Measurements from ENCODE around the gene EBF3.

The EBF3 gene

DNA sequence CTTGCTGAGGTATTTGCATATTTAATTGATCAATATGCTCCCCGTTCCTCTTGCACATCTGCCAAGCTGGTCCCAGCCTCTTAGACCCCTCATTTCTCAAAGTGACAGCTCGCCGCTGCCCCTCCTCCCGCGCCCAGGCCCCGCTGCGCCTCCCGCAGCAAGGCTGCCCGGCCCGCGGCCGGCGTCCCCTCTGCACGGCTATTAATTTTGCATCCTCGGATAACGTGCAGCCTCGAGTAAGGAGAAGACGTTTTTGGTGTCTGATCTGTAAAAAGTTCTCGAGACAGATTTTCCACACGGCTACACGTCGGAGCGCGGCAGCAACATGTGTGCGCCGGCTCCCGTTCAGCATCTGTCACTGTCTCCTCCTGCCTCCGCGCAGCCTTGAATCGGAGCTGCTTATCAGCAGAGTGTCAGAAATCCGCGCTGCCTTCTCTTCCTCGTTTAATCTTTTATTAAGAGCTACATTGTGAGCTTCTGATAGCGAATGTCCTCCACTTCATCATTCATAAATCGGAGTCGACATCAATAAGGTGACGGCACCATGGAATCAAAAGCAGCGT lies 65.3 kb downstream of the EBF3 start:
- H2AK5ac ChIP-seq (ENCODE audit: low read depth, low read length), result peak overlapping the region; percentile 8
- peak overlapping the region; percentile 11 for H3K14ac ChIP-seq (ENCODE audit: low read length)
- no peak overlapping the region for H3K4ac ChIP-seq (ENCODE audit: low read length)
- peaks cover 0 to 18% (median 0%) of the 10 kb centered on the region in 3 experiments for H3K27me3 ChIP-seq (ENCODE audit: control insufficient read depth in 3 of 3, insufficient read depth in 3 of 3, low read depth in 1 of 3, low read length in 3 of 3)
- H3K36me3 ChIP-seq (replicated peaks in 1 of 2; ENCODE audit: control insufficient read depth in 2 of 2, insufficient read depth in 2 of 2, low read length in 2 of 2), result no peaks in the 10 kb centered on the region
- H3K79me1 ChIP-seq (ENCODE audit: low read depth, low read length), result no peaks in the 10 kb centered on the region
- no peak overlapping the region for H2BK5ac ChIP-seq (ENCODE audit: low read length)
- DNase-seq (ENCODE audit: low spot score), result no peak
- H2BK15ac ChIP-seq (ENCODE audit: low read length), result no peak overlapping the region
- no peak overlapping the region for H2BK12ac ChIP-seq (ENCODE audit: low read length)
- H3K9me3 ChIP-seq (replicated peaks in 1 of 2; ENCODE audit: control insufficient read depth in 2 of 2, insufficient read depth in 1 of 2, low read depth in 1 of 2, low read length in 2 of 2), result no peaks in the 10 kb centered on the region
- no peak overlapping the region for H3K4me3 ChIP-seq (ENCODE audit: low read length in 2 of 2)
- H3K9ac ChIP-seq (ENCODE audit: low read depth, low read length, poor library complexity), result no peak overlapping the region
- H4K8ac ChIP-seq (ENCODE audit: low read depth, low read length), result no peak overlapping the region
- H2AFZ ChIP-seq (ENCODE audit: low read length), result no peak overlapping the region
- peak overlapping the region; percentile 45 for H3K18ac ChIP-seq (ENCODE audit: low read length)
- H3K27ac ChIP-seq (replicated peaks; ENCODE audit: low read length), result no peak overlapping the region
- no peak overlapping the region for H3K23ac ChIP-seq (ENCODE audit: low read depth, low read length, poor library complexity)
- WGBS, 2 donors (ENCODE audit: extremely low coverage in 2 of 2, insufficient read length in 2 of 2, insufficient replicate concordance in 1 of 2), result no CpG with 5 or more reads among the region's 38 CpGs
- H4K91ac ChIP-seq (ENCODE audit: low read depth, low read length, poor library complexity), result no peak overlapping the region
- H3K4me2 ChIP-seq (ENCODE audit: insufficient read depth, low read length, poor library complexity, severe bottlenecking), result no peak overlapping the region
- H2BK120ac ChIP-seq (ENCODE audit: low read depth, low read length), result no peak overlapping the region
- peaks cover 26 to 32% of the 10 kb centered on the region in 2 donors for H3K4me1 ChIP-seq (ENCODE audit: control insufficient read depth in 2 of 2, insufficient read depth in 1 of 2, low read depth in 1 of 2, low read length in 2 of 2)

GRCh38 chr10:129897871-129898626 lies 66.0 kb downstream of the EBF3 start:
- Histone ChIP-seq H3K27me3 (ENCODE audit: control insufficient read depth in 3 of 3, insufficient read depth in 3 of 3, low read depth in 1 of 3, low read length in 3 of 3) (peaks cover 0 to 18% (median 0%) of the 10 kb centered on the region in 3 experiments), H3K79me1 (ENCODE audit: low read depth, low read length) (no peaks in the 10 kb centered on the region), H3K4me3 (ENCODE audit: low read length in 2 of 2) (no peak overlapping the region), H2BK12ac (ENCODE audit: low read length) (no peak overlapping the region), H3K18ac (ENCODE audit: low read length) (no peak overlapping the region), H3K14ac (ENCODE audit: low read length) (no peak overlapping the region), H3K4me2 (ENCODE audit: insufficient read depth, low read length, poor library complexity, severe bottlenecking) (no peak overlapping the region), H3K9ac (ENCODE audit: low read depth, low read length, poor library complexity) (no peak overlapping the region), H3K23ac (ENCODE audit: low read depth, low read length, poor library complexity) (no peak overlapping the region), H2AFZ (ENCODE audit: low read length) (peak overlapping the region; percentile 30), H2BK5ac (ENCODE audit: low read length) (no peak overlapping the region), H2AK5ac (ENCODE audit: low read depth, low read length) (peak overlapping the region; percentile 8), H4K91ac (ENCODE audit: low read depth, low read length, poor library complexity) (no peak overlapping the region), H3K4me1 (ENCODE audit: control insufficient read depth in 2 of 2, insufficient read depth in 1 of 2, low read depth in 1 of 2, low read length in 2 of 2) (peaks cover 26 to 32% of the 10 kb centered on the region in 2 donors), H4K8ac (ENCODE audit: low read depth, low read length) (no peak overlapping the region), H3K36me3 (replicated peaks in 1 of 2; ENCODE audit: control insufficient read depth in 2 of 2, insufficient read depth in 2 of 2, low read length in 2 of 2) (no peaks in the 10 kb centered on the region), H3K4ac (ENCODE audit: low read length) (no peak overlapping the region), H3K27ac (replicated peaks; ENCODE audit: low read length) (no peak overlapping the region), H2BK120ac (ENCODE audit: low read depth, low read length) (no peak overlapping the region), H3K9me3 (replicated peaks in 1 of 2; ENCODE audit: control insufficient read depth in 2 of 2, insufficient read depth in 1 of 2, low read depth in 1 of 2, low read length in 2 of 2) (no peaks in the 10 kb centered on the region), H2BK15ac (ENCODE audit: low read length) (no peak overlapping the region)
- WGBS, 2 donors (ENCODE audit: extremely low coverage in 2 of 2, insufficient read length in 2 of 2, insufficient replicate concordance in 1 of 2), result no CpG with 5 or more reads among the region's 15 CpGs
- no peak for DNase-seq (ENCODE audit: low spot score)

DNA sequence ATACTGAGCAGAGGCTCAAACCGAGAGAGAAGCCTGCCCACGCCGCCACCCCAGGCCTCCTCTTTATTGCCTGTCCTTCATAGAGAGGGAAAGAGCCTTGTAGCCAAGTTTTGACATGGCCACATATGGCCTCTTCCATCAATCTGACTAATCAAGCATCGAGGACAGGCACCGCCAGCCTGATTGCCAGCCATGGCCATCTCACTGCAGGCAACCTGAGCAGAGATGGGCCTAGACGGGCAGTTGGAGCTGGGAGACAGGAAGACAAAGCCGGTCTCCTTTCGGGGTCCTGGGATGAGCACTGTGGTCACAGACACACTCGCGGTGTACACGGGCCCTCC lies 67.2 kb downstream of the EBF3 start:
- Histone ChIP-seq H2BK5ac (ENCODE audit: low read length) (peak overlapping the region; percentile 55), H2AK5ac (ENCODE audit: low read depth, low read length) (peak overlapping the region; percentile 82), H4K8ac (ENCODE audit: low read depth, low read length) (no peak overlapping the region), H2AFZ (ENCODE audit: low read length) (peak overlapping the region; percentile 78), H2BK12ac (ENCODE audit: low read length) (peak overlapping the region; percentile 91), H3K9ac (ENCODE audit: low read depth, low read length, poor library complexity) (no peak overlapping the region), H3K79me1 (ENCODE audit: low read depth, low read length) (no peaks in the 10 kb centered on the region), H3K4me3 (ENCODE audit: low read length in 2 of 2) (peak overlapping the region in 1 of 2 donors; percentile 58), H3K14ac (ENCODE audit: low read length) (peak overlapping the region; percentile 25), H3K23ac (ENCODE audit: low read depth, low read length, poor library complexity) (peak overlapping the region; percentile 25), H3K4me2 (ENCODE audit: insufficient read depth, low read length, poor library complexity, severe bottlenecking) (peak overlapping the region; percentile 60), H3K4ac (ENCODE audit: low read length) (peak overlapping the region; percentile 17), H4K91ac (ENCODE audit: low read depth, low read length, poor library complexity) (peak overlapping the region; percentile 68), H3K4me1 (ENCODE audit: control insufficient read depth in 2 of 2, insufficient read depth in 1 of 2, low read depth in 1 of 2, low read length in 2 of 2) (peaks cover 26 to 32% of the 10 kb centered on the region in 2 donors), H3K9me3 (replicated peaks in 1 of 2; ENCODE audit: control insufficient read depth in 2 of 2, insufficient read depth in 1 of 2, low read depth in 1 of 2, low read length in 2 of 2) (no peaks in the 10 kb centered on the region), H3K27me3 (ENCODE audit: control insufficient read depth in 3 of 3, insufficient read depth in 3 of 3, low read depth in 1 of 3, low read length in 3 of 3) (peaks cover 0 to 18% (median 0%) of the 10 kb centered on the region in 3 experiments), H2BK15ac (ENCODE audit: low read length) (peak overlapping the region; percentile 63), H2BK120ac (ENCODE audit: low read depth, low read length) (peak overlapping the region; percentile 63), H3K18ac (ENCODE audit: low read length) (peak overlapping the region; percentile 96), H3K27ac (replicated peaks; ENCODE audit: low read length) (peak overlapping the region; percentile 83), H3K36me3 (replicated peaks in 1 of 2; ENCODE audit: control insufficient read depth in 2 of 2, insufficient read depth in 2 of 2, low read length in 2 of 2) (no peaks in the 10 kb centered on the region)
- no peak for DNase-seq (ENCODE audit: low spot score)
- WGBS, 2 donors (ENCODE audit: extremely low coverage in 2 of 2, insufficient read length in 2 of 2, insufficient replicate concordance in 1 of 2), result no CpG with 5 or more reads among the region's 11 CpGs

DNA sequence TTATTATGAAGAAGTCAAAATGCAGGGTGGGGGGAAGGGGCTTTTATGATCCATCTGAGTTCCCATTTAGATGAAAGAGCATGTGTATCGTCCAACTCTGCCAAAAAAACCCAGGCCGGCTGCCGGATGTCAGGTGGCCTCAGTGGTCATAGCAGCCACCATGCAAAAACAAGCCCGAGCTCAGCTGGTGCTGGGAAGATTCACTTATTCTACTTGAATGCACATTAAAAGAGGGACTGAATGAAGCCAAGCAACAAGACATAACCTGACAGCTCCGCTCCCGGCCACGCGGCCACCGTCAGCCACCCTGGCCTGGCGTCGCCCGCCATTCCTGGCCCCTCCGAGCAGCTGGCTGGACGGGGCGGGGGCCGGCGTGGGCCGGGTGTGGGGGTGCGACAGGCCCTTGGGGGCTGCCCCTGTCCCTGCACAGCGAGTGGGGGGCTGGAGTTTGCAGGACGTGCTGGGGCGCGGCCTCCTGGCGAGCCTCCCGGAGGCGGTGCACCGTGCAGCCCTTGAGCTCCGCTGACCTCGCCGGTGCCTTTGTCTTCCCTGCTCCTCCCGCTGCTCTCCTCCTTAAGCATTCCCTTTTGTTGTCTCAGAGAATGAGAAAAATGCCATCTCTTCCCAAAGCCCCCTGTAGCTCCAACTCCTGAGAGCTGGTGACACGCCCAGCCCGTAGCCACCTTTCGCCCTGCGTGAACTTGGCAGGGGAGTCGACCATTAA lies 67.8 kb downstream of the EBF3 start:
- Histone ChIP-seq H3K36me3 (replicated peaks in 1 of 2; ENCODE audit: control insufficient read depth in 2 of 2, insufficient read depth in 2 of 2, low read length in 2 of 2) (no peaks in the 10 kb centered on the region), H4K91ac (ENCODE audit: low read depth, low read length, poor library complexity) (no peak overlapping the region), H2BK120ac (ENCODE audit: low read depth, low read length) (no peak overlapping the region), H3K4me3 (ENCODE audit: low read length in 2 of 2) (no peak overlapping the region), H3K14ac (ENCODE audit: low read length) (no peak overlapping the region), H3K27ac (replicated peaks; ENCODE audit: low read length) (peak overlapping the region; percentile 83), H3K79me1 (ENCODE audit: low read depth, low read length) (no peaks in the 10 kb centered on the region), H4K8ac (ENCODE audit: low read depth, low read length) (no peak overlapping the region), H2BK15ac (ENCODE audit: low read length) (no peak overlapping the region), H3K9ac (ENCODE audit: low read depth, low read length, poor library complexity) (no peak overlapping the region), H3K4me1 (ENCODE audit: control insufficient read depth in 2 of 2, insufficient read depth in 1 of 2, low read depth in 1 of 2, low read length in 2 of 2) (peaks cover 26 to 29% of the 10 kb centered on the region in 2 donors), H2AFZ (ENCODE audit: low read length) (peak overlapping the region; percentile 78), H2BK5ac (ENCODE audit: low read length) (peak overlapping the region; percentile 55), H3K4me2 (ENCODE audit: insufficient read depth, low read length, poor library complexity, severe bottlenecking) (peak overlapping the region; percentile 60), H3K9me3 (replicated peaks in 1 of 2; ENCODE audit: control insufficient read depth in 2 of 2, insufficient read depth in 1 of 2, low read depth in 1 of 2, low read length in 2 of 2) (no peaks in the 10 kb centered on the region), H3K27me3 (ENCODE audit: control insufficient read depth in 3 of 3, insufficient read depth in 3 of 3, low read depth in 1 of 3, low read length in 3 of 3) (peaks cover 0 to 18% (median 0%) of the 10 kb centered on the region in 3 experiments), H2AK5ac (ENCODE audit: low read depth, low read length) (no peak overlapping the region), H3K23ac (ENCODE audit: low read depth, low read length, poor library complexity) (peak overlapping the region; percentile 25), H3K4ac (ENCODE audit: low read length) (no peak overlapping the region), H2BK12ac (ENCODE audit: low read length) (no peak overlapping the region), H3K18ac (ENCODE audit: low read length) (peak overlapping the region; percentile 85)
- DNase-seq (ENCODE audit: low spot score), result peak; percentile 74
- WGBS, 2 donors (ENCODE audit: extremely low coverage in 2 of 2, insufficient read length in 2 of 2, insufficient replicate concordance in 1 of 2), result no CpG with 5 or more reads among the region's 36 CpGs

Measured in neuronal stem cell (in vitro differentiated cells).